HEK293T (cell line): ENCODE measurements around the gene MMP23B.

ENCODE experiments used
- ARNT ChIP-seq: fragments of 450-650 bp; IDR thresholded peaks from 2 replicates; pipeline ENCODE4 v1.6.1; 2017; ENCODE audit warnings: mild to moderate bottlenecking
- FOXM1 ChIP-seq: fragments of 450-650 bp; IDR thresholded peaks from 2 replicates; pipeline ENCODE4 v1.6.1; 2017; ENCODE audit warnings: mild to moderate bottlenecking, borderline replicate concordance
- NFRKB ChIP-seq: fragments of 450-650 bp; IDR thresholded peaks from 2 replicates; pipeline ENCODE4 v1.6.1; 2016; ENCODE audit warnings: mild to moderate bottlenecking, moderate library complexity
- SP1 ChIP-seq: fragments of 450-650 bp; IDR thresholded peaks from 2 replicates; pipeline ENCODE4 v1.6.1; 2017
- SUZ12 ChIP-seq: fragments of 450-650 bp; IDR thresholded peaks from 2 replicates; pipeline ENCODE4 v1.6.1; 2016; ENCODE audit warnings: mild to moderate bottlenecking
- TF ChIP-seq, protein P1 (sequence below): fragments of 450-650 bp; IDR thresholded peaks from 2 replicates; pipeline ENCODE4 v1.6.1; 2016

DNA sequence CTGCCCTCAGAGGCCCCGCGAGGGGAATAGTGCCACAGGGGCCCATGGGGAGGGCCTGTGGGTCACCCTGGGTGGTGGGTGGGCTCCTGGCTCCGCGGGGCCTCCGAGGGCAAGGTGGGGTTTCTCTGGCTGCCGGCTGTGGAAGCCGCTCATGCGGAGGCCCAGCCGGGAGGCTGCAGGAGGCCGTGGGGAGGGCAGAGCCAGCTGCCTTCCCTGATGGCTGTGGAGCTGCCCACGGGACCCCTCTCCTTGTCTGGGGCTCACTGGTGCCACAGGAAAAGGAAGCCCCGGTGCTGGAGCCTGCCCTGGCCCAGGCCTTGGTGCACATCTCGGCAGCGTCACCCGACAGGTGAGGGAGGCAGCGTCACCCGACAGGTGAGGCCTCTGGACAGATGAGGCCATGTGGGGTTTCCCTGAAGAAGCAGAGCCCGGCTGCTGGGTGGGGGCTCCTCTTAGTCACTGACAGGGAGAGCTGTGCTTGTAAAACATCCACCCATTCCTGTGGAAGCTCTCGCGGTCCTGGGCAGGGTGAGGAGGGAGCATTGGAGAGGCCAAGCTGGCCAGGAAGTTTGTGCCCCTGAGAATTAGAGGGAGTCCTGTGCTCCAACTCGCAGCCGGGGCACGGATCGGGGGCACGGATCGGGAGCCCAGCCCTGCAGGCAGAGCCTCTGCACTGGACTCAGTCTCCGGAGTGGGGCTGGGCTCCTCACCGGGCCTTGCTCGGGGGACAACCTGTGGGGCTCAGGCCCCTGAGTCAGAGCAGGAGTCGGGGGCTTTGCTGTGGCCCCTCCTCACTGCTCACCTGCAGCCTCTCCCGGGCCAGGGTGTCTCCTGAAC lies 10.6 kb upstream of the MMP23B start:
- TF ChIP-seq SP1 (no peak), NFRKB (no peak), FOXM1 (no peak), SUZ12 (no peak), ARNT (no peak)
- TF ChIP-seq, protein P1, sequence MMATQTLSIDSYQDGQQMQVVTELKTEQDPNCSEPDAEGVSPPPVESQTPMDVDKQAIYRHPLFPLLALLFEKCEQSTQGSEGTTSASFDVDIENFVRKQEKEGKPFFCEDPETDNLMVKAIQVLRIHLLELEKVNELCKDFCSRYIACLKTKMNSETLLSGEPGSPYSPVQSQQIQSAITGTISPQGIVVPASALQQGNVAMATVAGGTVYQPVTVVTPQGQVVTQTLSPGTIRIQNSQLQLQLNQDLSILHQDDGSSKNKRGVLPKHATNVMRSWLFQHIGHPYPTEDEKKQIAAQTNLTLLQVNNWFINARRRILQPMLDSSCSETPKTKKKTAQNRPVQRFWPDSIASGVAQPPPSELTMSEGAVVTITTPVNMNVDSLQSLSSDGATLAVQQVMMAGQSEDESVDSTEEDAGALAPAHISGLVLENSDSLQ, result no peak
